Heart left ventricle (tissue), 16 donors: ENCODE measurements around the gene COL16A1. TPM values are rescaled to one million over a fixed set of nuclear protein-coding genes. Genes with fewer than 3 reads are reported as not detected.

Experiments
- ATAC-seq, 4 donors: fragments of 200-7000 bp; cut with Tn5 transposase; one replicate each; pipeline ENCODE4 v1.9.1; 2020 to 2022; ENCODE audit warnings: moderate library complexity in 4 of 4, mild to moderate bottlenecking in 3 of 4, moderate number of reproducible peaks in 1 of 4
- DNase-seq, 5 donors: peaks; one replicate each; pipeline ENCODE4 v3.0.0-alpha.2; 2020
- H3K27ac ChIP-seq, 12 donors: fragments of 200-600 bp; sonication (generic) in 4 of 12; one replicate each; pipeline versions ENCODE4 v1.5.0 to v1.8.0; 2016 to 2022; ENCODE audit warnings: mild to moderate bottlenecking in 2 of 12
- H3K27me3 ChIP-seq, 9 donors: fragments of 200-600 bp; sonication (generic) in 2 of 9; one replicate each; pipeline versions ENCODE4 v1.5.1 to v1.8.0; 2016 to 2022; ENCODE audit warnings: mild to moderate bottlenecking in 3 of 9
- H3K36me3 ChIP-seq, 9 donors: fragments of 200-600 bp; sonication (generic) in 2 of 9; one replicate each; pipeline versions ENCODE4 v1.5.0 to v1.8.0; 2018 to 2022; ENCODE audit warnings: mild to moderate bottlenecking in 2 of 9
- H3K4me1 ChIP-seq, 12 donors: fragments of 200-600 bp; sonication (generic) in 4 of 12; one replicate each; pipeline versions ENCODE4 v1.5.0 to v1.8.0; 2016 to 2022; ENCODE audit warnings: mild to moderate bottlenecking in 3 of 12
- H3K4me3 ChIP-seq, 12 donors: fragments of 200-600 bp; sonication (generic) in 4 of 12; one replicate each; pipeline versions ENCODE4 v1.5.0 to v1.8.0; 2017 to 2022; ENCODE audit warnings: mild to moderate bottlenecking in 9 of 12, moderate library complexity in 4 of 12
- H3K9me3 ChIP-seq, 12 donors: fragments of 200-600 bp; sonication (generic) in 4 of 12; one replicate each; pipeline versions ENCODE4 v1.5.0 to v1.8.0; 2016 to 2022; ENCODE audit warnings: mild to moderate bottlenecking in 1 of 12
- CTCF ChIP-seq, 12 donors: fragments of 200-600 bp; sonication (generic) in 4 of 12; IDR thresholded peaks; one replicate each; pipeline versions ENCODE4 v1.5.0 to v1.8.0; 2018 to 2022; ENCODE audit warnings: antibody characterized with exemption in 12 of 12, mild to moderate bottlenecking in 5 of 12
- POLR2A ChIP-seq, 2 donors: fragments of 450-650 bp; IDR thresholded peaks; one replicate each; pipeline ENCODE4 v1.6.1; 2017; ENCODE audit warnings: antibody characterized with exemption in 2 of 2, mild to moderate bottlenecking in 2 of 2, moderate library complexity in 2 of 2
- WGBS, 4 donors: extraction: QIAGEN DNeasy Blood & Tissue Kit in 2 of 4; methylation state at CpG; one replicate each; pipeline versions ENCODE4 v1.1.5 to v1.1.7; 2013 to 2018; 5-methylcytosine and 5-hydroxymethylcytosine counted together
- intact Hi-C, 10 donors: fragments of 100-400 bp; cut with DNase I; formaldehyde crosslinking; loops; one replicate each; pipeline versions ENCODE4 v1.11.1 to v1.14.2; 2022
- polyA plus RNA-seq, 2 donors: library from polyadenylated mRNA; stranded (reverse); fragments of 200-250 nt; gene quantifications; one replicate each; pipeline ENCODE4 v1.2.3, GENCODE V29; 2013
- total RNA-seq, 9 donors: library from RNA; depleted of rRNA in 2 of 9; stranded (reverse); fragments of >200 nt in 2 of 9; fragmentation: NEBNext Ultra II Directional in 3 of 9; extraction: Animal tissue kit (Norgen Biotek cat#: 25700) in 3 of 9; gene quantifications; one replicate each; pipeline versions ENCODE4 v1.1.0 to v1.2.4, GENCODE V29; 2016 to 2023
- donor health status: ischemic (EF 13 %, LVEDD 7.1; RV severe dilation, severe dysfunction).
- donor health status: healthy with polysubstance abuse.
- donor health status: DM: no; HTN: yes; CAD: no.
- donor health status: DM: no; HTN: no; CAD: no.
- donor health status: ischemic (EF 25% LVEDD 6.9; RV normal size, moderate dysfunction).
- donor health status: ischemic (EF 25% LVEDD 5.7; RV mildly dilated, moderate dysfunction).
- donor health status: healthy.
- donor health status: DM: yes; HTN: yes; CAD: no.
- donor health status: ischemic (EF 35%, LVEDD 5.7; RV mildly dilated, moderate dysfunction).
- donor health status: nonischemic (EF 11% LVEDD 7.7; RV severe dilation, severe dysfunction).
- donor health status: DM: yes; HTN: yes; CAD: no.
- donor health status: PGD.
- donor health status: ischemic (EF 29% LVEDD 5.4; RV normal size, mild dysfunction).
- donor health status: nonischemic (EF 23%, LVEDD 6.1; RV moderate dilation, normal function).

The COL16A1 gene
- total and polyA plus RNA-seq, 11 donors: 7.5 to 24.1 (median 13.1) TPM

GRCh38 chr1:31678681-31679080 is 25.1 kb downstream of the COL16A1 start:
- intact Hi-C loops: no loop called here
- H3K4me1 ChIP-seq: peaks cover 0 to 28% (median 6%) of the 10 kb centered on the region in 12 donors
- TF ChIP-seq POLR2A (IDR thresholded peaks at IDR 0.05): no peak
- no peak for TF ChIP-seq CTCF (IDR thresholded peaks at IDR 0.05)
- no peaks in the 10 kb centered on the region for H3K27me3 ChIP-seq
- no peak for DNase-seq
- peaks cover 0 to 24% (median 0%) of the 10 kb centered on the region in 9 donors for H3K36me3 ChIP-seq
- WGBS, 4 donors: 79 to 91% (median 87%) methylated on average over 4 of the region's 4 CpGs
- no peak overlapping the region for H3K4me3 ChIP-seq
- H3K27ac ChIP-seq: no peak overlapping the region
- no peak for ATAC-seq
- H3K9me3 ChIP-seq: no peaks in the 10 kb centered on the region

DNA sequence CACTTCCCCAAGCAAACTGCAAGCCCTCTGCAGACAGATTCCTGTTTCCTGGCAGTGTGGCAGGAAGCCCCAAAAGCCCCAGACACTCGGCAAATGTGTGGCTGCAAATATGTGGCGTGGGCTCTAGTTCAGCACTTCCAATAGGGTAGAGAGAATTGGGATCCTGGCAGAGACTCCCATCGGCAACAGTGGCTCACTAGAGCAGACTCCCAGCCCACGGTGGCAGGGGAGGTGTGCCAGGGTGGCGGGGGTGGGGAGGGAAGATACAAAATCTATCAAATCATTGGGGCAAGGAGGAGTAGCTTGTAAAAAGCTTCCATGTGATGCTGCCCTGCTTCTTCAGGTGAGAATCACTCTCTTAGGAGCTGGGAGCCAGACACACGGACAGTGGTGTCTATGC is 25.9 kb downstream of the COL16A1 start:
- no peak for ATAC-seq
- peaks cover 0 to 24% (median 0%) of the 10 kb centered on the region in 9 donors for H3K36me3 ChIP-seq

DNA sequence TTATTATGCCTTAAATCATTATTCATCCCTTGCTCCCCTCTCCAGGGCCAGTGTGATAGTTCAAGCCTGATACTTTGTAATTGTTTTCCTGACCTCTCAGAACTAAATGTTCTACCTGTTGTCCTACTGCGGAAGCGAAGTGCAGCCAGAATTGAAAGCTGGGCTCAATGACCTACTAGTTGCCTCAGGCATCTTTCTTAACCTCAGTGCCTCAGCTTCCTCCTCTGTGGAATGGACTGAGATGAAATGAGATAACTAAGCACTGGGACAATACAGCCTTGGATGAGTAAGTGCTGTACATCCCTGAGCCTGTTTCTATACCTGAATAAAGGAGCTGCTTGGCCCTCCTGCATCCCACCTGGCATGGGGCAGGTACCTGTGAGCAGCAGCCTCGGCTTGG is 26.4 kb downstream of the COL16A1 start:
- DNase-seq (no peak), ATAC-seq (no peak)
- no peaks in the 10 kb centered on the region for H3K27me3 ChIP-seq
- TF ChIP-seq CTCF (IDR thresholded peaks at IDR 0.05): no peak
- TF ChIP-seq POLR2A (IDR thresholded peaks at IDR 0.05): no peak
- 79 to 100% (median 86%) methylated on average over 2 to 3 of the region's 3 CpGs for WGBS, 4 donors
- peaks cover 0 to 40% (median 16%) of the 10 kb centered on the region in 12 donors for H3K4me1 ChIP-seq
- peaks cover 0 to 24% (median 0%) of the 10 kb centered on the region in 9 donors for H3K36me3 ChIP-seq
- no peak overlapping the region for H3K4me3 ChIP-seq
- H3K9me3 ChIP-seq: no peaks in the 10 kb centered on the region
- H3K27ac ChIP-seq: no peak overlapping the region
- intact Hi-C loops: no loop called here

More for the DNA sequence above, 25.9 kb downstream of the COL16A1 start:
- intact Hi-C loops: no loop called here
- Histone ChIP-seq H3K4me1 (peaks cover 0 to 35% (median 12%) of the 10 kb centered on the region in 12 donors), H3K4me3 (no peak overlapping the region), H3K27ac (no peak overlapping the region), H3K9me3 (no peaks in the 10 kb centered on the region), H3K27me3 (no peaks in the 10 kb centered on the region)
- DNase-seq: no peak
- 68 to 73% (median 70%) methylated on average over 6 of the region's 6 CpGs for WGBS, 4 donors
- TF ChIP-seq POLR2A (IDR thresholded peaks at IDR 0.05) (no peak), CTCF (IDR thresholded peaks at IDR 0.05) (no peak)

DNA sequence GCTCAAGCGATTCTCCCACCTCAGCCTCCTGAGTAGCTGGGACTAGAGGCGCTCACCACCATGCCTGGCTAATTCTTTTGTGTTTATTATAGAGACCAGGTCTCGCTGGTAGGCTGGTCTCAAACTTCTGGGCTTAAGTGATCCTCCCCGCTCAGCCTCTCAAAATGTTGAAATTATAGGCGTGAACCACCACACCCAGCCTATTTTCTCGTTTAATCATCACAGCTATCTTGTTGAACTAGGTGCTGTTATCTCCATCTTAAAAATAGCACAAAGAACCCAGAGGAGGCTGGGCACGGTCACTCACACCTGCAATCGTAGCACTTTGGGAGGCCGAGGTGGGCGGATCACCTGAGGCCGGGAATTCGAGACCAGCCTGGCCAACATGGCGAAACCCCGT is 28.1 kb downstream of the COL16A1 start:
- Histone ChIP-seq H3K9me3 (no peaks in the 10 kb centered on the region), H3K27ac (peak overlapping the region in 7 of 12 donors; percentile 28 to 82 (median 58)), H3K4me3 (no peak overlapping the region), H3K36me3 (peaks cover 0 to 13% (median 0%) of the 10 kb centered on the region in 9 donors), H3K27me3 (no peaks in the 10 kb centered on the region), H3K4me1 (peaks cover 0 to 57% (median 25%) of the 10 kb centered on the region in 12 donors)
- DNase-seq (no peak), ATAC-seq (no peak)
- intact Hi-C loops: no loop called here
- WGBS, 4 donors: 60 to 72% (median 61%) methylated on average over 14 of the region's 14 CpGs
- TF ChIP-seq CTCF (IDR thresholded peaks at IDR 0.05): no peak
- TF ChIP-seq POLR2A (IDR thresholded peaks at IDR 0.05): no peak
